WTC11 (cell line): ENCODE results near the gene HCAR2. TPM values are rescaled to one million over a fixed set of nuclear protein-coding genes. Genes with fewer than 3 reads are reported as not detected.

ENCODE experiments used
- ATAC-seq: fragments of 200-7000 bp; cut with Tn5 transposase; 2 replicates; pipeline ENCODE4 v1.10.0; 2021; ENCODE audit warnings: mild to moderate bottlenecking, moderate library complexity
- CTCF ChIA-PET: fragments of 300-600 bp; sonication (Branson Sonifier 250); formaldehyde crosslinking; loops from one replicate; lab custom pipeline; 2021; ENCODE audit warnings: antibody characterized with exemption; lab: Charles Lee
- POLR2A ChIA-PET: fragments of 350-600 bp; sonication (Branson Sonifier 250); formaldehyde crosslinking; loops from one replicate; lab custom pipeline; 2021; ENCODE audit warnings: antibody characterized with exemption; lab: Charles Lee
- DNase-seq: peaks from one replicate; pipeline ENCODE4 v3.0.0; 2021; ENCODE audit warnings: low spot score
- H3K27ac Mint-ChIP-seq: 2 replicates; pipeline ENCODE4 v1.8.0; 2021; ENCODE audit warnings: mixed read lengths
- H3K27me3 Mint-ChIP-seq: 2 replicates; pipeline ENCODE4 v1.8.0; 2021; ENCODE audit warnings: low read depth, mild to moderate bottlenecking, moderate library complexity, mixed read lengths
- H3K36me3 Mint-ChIP-seq: 2 replicates; pipeline ENCODE4 v1.8.0; 2021; ENCODE audit warnings: mixed read lengths
- H3K4me1 Mint-ChIP-seq: 2 replicates; pipeline ENCODE4 v1.8.0; 2022; ENCODE audit warnings: mixed read lengths
- H3K4me3 Mint-ChIP-seq: 2 replicates; pipeline ENCODE4 v1.8.0; 2021; ENCODE audit warnings: mild to moderate bottlenecking, moderate library complexity, mixed read lengths
- H3K9me3 Mint-ChIP-seq: 2 replicates; pipeline ENCODE4 v1.8.0; 2021; ENCODE audit warnings: mixed read lengths
- AFF4 ChIP-seq: sonication (generic); formaldehyde crosslinking; IDR thresholded peaks from 2 replicates; pipeline ENCODE4 v1.8.1; 2023; ENCODE audit warnings: mild to moderate bottlenecking, missing genetic modification reagents, borderline replicate concordance
- ATF1 ChIP-seq: sonication (generic); formaldehyde crosslinking; IDR thresholded peaks from 2 replicates; pipeline ENCODE4 v1.8.1; 2023; ENCODE audit warnings: mild to moderate bottlenecking, moderate library complexity, missing genetic modification reagents
- FOXK1 ChIP-seq: sonication (generic); formaldehyde crosslinking; IDR thresholded peaks from 2 replicates; pipeline ENCODE4 v1.8.0; 2022; ENCODE audit warnings: mild to moderate bottlenecking, moderate library complexity, missing genetic modification reagents
- GRHL2 ChIP-seq: fragments of 250-450 bp; sonication (Bioruptor Pico); IDR thresholded peaks from 2 replicates; pipeline ENCODE4 v1.8.0; 2022; ENCODE audit warnings: mild to moderate bottlenecking, moderate library complexity; ENCODE audit not compliant: insufficient replicate concordance, severe bottlenecking
- IRF1 ChIP-seq: sonication (generic); formaldehyde crosslinking; IDR thresholded peaks from 2 replicates; pipeline ENCODE4 v1.8.0; 2023; ENCODE audit warnings: missing genetic modification reagents
- KAT7 ChIP-seq: sonication (generic); formaldehyde crosslinking; IDR thresholded peaks from 2 replicates; pipeline ENCODE4 v1.8.1; 2023; ENCODE audit warnings: missing genetic modification reagents, mild to moderate bottlenecking, borderline replicate concordance
- MYBL2 ChIP-seq: sonication (generic); formaldehyde crosslinking; IDR thresholded peaks from 2 replicates; pipeline ENCODE4 v1.8.1; 2023; ENCODE audit warnings: mild to moderate bottlenecking, moderate library complexity, missing genetic modification reagents
- NR1H2 ChIP-seq: sonication (generic); formaldehyde crosslinking; IDR thresholded peaks from 2 replicates; pipeline ENCODE4 v1.9.0; 2021; ENCODE audit warnings: mild to moderate bottlenecking, moderate library complexity, missing genetic modification reagents
- NR2C2 ChIP-seq: sonication (generic); formaldehyde crosslinking; IDR thresholded peaks from 2 replicates; pipeline ENCODE4 v1.8.0; 2022; ENCODE audit warnings: mild to moderate bottlenecking, missing genetic modification reagents
- PRRX2 ChIP-seq: fragments of 250-450 bp; sonication (Bioruptor Pico); IDR thresholded peaks from 2 replicates; pipeline ENCODE4 v1.8.0; 2021; ENCODE audit warnings: mild to moderate bottlenecking
- RORB ChIP-seq: fragments of 250-450 bp; sonication (Bioruptor Pico); IDR thresholded peaks from 2 replicates; pipeline ENCODE4 v1.9.0; 2021; ENCODE audit warnings: mild to moderate bottlenecking
- ZNF138 ChIP-seq: sonication (generic); formaldehyde crosslinking; conservative IDR thresholded peaks from 2 replicates; pipeline ENCODE4 v1.8.1; 2022; ENCODE audit warnings: mild to moderate bottlenecking, moderate library complexity, missing genetic modification reagents
- ZNF317 ChIP-seq: sonication (generic); formaldehyde crosslinking; IDR thresholded peaks from 2 replicates; pipeline ENCODE4 v1.8.1; 2023; ENCODE audit warnings: low read depth, mild to moderate bottlenecking, moderate library complexity, missing genetic modification reagents, borderline replicate concordance
- total RNA-seq: library from RNA; stranded (reverse); gene quantifications from 3 replicates; pipeline ENCODE4 v1.2.3, GENCODE V29; 2021
- TF ChIP-seq, protein P1 (sequence below): sonication (generic); formaldehyde crosslinking; IDR thresholded peaks from 2 replicates; pipeline ENCODE4 v1.8.0; 2022; ENCODE audit warnings: mild to moderate bottlenecking, missing genetic modification reagents
- TF ChIP-seq, protein P2 (sequence below): fragments of 250-450 bp; sonication (Bioruptor Pico); IDR thresholded peaks from 2 replicates; pipeline ENCODE4 v1.9.0; 2021; ENCODE audit warnings: mild to moderate bottlenecking
- TF ChIP-seq, protein P3 (sequence below): fragments of 250-450 bp; sonication (Bioruptor Pico); IDR thresholded peaks from 2 replicates; pipeline ENCODE4 v1.9.0; 2021; ENCODE audit warnings: mild to moderate bottlenecking, borderline replicate concordance

Gene HCAR2
- total RNA-seq, 1 experiment from 2014 or later: not detected

DNA sequence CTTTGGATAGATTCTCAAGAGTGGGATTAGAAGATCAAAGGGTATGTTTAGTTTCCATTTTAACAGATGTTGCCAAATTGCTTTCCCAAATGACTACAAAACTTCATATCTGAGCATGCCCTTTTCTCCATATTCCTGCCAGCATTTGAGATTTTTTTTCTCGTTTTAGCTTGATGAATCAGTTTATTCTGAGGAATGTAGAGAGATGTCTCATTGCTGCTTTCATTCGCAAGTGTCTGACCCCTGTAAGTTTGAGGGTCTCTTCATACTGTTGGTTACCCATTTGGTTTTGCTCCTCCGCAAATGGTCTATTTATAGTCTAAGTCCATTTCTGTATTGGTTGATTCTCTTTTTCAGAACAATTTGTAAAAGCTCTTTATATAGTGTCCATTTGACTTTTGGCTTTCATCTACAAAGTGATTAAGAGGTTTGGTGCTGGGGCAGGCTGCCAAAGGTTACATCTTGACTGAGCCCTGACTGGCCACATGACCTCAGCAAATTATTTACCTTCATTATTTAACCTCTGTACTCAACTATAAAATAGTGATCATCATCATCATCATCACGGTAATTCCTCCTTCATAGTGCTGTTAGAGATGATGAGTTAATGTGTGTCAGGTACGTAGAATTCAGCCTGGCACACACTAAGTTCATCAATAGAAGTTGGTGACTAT lies 33.6 kb downstream of the HCAR2 start:
- ATAC-seq: no peak
- Mint-ChIP-seq H3K9me3 (no peaks in the 10 kb centered on the region), H3K4me1 (peaks cover 8% of the 10 kb centered on the region), H3K4me3 (no peak overlapping the region), H3K27ac (no peak overlapping the region), H3K36me3 (no peaks in the 10 kb centered on the region), H3K27me3 (no peaks in the 10 kb centered on the region)
- ChIA-PET CTCF (interaction anchor here (2.0 kb wide), 1 partner anchor 10 kb away, joined by 12 read pairs; no protein-coding TSS in a partner anchor), POLR2A (interaction anchor here (0.5 to 0.6 kb wide), 2 partner anchors 53 to 257 kb away, joined by 4 to 11 read pairs; no protein-coding TSS in a partner anchor)
- TF ChIP-seq IRF1 (CRISPR knock-in tag) (no peak), PRRX2 (CRISPR knock-in tag) (no peak), FOXK1 (no peak)
- TF ChIP-seq, protein P1, sequence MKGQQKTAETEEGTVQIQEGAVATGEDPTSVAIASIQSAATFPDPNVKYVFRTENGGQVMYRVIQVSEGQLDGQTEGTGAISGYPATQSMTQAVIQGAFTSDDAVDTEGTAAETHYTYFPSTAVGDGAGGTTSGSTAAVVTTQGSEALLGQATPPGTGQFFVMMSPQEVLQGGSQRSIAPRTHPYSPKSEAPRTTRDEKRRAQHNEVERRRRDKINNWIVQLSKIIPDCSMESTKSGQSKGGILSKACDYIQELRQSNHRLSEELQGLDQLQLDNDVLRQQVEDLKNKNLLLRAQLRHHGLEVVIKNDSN: no peak
- no peak for DNase-seq

GRCh38 chr12:122668268-122668667 lies 34.9 kb downstream of the HCAR2 start:
- ChIA-PET POLR2A (interaction anchor here (0.6 kb wide), 1 partner anchor 11 kb away, joined by 3 read pairs; no protein-coding TSS in a partner anchor), CTCF (interaction anchor here (0.7 to 2.0 kb wide), 4 partner anchors 8 to 62 kb away, joined by 3 to 12 read pairs (median 4); partner anchors contain the start of gene HCAR1)
- Mint-ChIP-seq H3K36me3 (no peaks in the 10 kb centered on the region), H3K27ac (peak overlapping the region; percentile 18; the same call in 1 of the 2 replicates), H3K9me3 (no peaks in the 10 kb centered on the region), H3K27me3 (no peaks in the 10 kb centered on the region), H3K4me3 (no peak overlapping the region), H3K4me1 (peaks cover 8% of the 10 kb centered on the region)
- TF ChIP-seq ZNF317: no peak
- TF ChIP-seq GRHL2 (CRISPR knock-in tag): no peak
- no peak for TF ChIP-seq ATF1 (CRISPR knock-in tag)
- no peak for TF ChIP-seq KAT7 (CRISPR knock-in tag)
- TF ChIP-seq, protein P1: no peak
- no peak for TF ChIP-seq AFF4 (CRISPR knock-in tag)
- no peak for TF ChIP-seq FOXK1
- TF ChIP-seq, protein P2, sequence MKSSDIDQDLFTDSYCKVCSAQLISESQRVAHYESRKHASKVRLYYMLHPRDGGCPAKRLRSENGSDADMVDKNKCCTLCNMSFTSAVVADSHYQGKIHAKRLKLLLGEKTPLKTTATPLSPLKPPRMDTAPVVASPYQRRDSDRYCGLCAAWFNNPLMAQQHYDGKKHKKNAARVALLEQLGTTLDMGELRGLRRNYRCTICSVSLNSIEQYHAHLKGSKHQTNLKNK (CRISPR knock-in tag): no peak
- no peak for TF ChIP-seq MYBL2
- TF ChIP-seq NR2C2 (CRISPR knock-in tag): no peak
- TF ChIP-seq, protein P3, sequence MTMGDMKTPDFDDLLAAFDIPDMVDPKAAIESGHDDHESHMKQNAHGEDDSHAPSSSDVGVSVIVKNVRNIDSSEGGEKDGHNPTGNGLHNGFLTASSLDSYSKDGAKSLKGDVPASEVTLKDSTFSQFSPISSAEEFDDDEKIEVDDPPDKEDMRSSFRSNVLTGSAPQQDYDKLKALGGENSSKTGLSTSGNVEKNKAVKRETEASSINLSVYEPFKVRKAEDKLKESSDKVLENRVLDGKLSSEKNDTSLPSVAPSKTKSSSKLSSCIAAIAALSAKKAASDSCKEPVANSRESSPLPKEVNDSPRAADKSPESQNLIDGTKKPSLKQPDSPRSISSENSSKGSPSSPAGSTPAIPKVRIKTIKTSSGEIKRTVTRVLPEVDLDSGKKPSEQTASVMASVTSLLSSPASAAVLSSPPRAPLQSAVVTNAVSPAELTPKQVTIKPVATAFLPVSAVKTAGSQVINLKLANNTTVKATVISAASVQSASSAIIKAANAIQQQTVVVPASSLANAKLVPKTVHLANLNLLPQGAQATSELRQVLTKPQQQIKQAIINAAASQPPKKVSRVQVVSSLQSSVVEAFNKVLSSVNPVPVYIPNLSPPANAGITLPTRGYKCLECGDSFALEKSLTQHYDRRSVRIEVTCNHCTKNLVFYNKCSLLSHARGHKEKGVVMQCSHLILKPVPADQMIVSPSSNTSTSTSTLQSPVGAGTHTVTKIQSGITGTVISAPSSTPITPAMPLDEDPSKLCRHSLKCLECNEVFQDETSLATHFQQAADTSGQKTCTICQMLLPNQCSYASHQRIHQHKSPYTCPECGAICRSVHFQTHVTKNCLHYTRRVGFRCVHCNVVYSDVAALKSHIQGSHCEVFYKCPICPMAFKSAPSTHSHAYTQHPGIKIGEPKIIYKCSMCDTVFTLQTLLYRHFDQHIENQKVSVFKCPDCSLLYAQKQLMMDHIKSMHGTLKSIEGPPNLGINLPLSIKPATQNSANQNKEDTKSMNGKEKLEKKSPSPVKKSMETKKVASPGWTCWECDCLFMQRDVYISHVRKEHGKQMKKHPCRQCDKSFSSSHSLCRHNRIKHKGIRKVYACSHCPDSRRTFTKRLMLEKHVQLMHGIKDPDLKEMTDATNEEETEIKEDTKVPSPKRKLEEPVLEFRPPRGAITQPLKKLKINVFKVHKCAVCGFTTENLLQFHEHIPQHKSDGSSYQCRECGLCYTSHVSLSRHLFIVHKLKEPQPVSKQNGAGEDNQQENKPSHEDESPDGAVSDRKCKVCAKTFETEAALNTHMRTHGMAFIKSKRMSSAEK: no peak
- no peak for TF ChIP-seq ZNF138 (CRISPR knock-in tag)
- TF ChIP-seq IRF1 (CRISPR knock-in tag): no peak
- no peak for TF ChIP-seq RORB (CRISPR knock-in tag)
- TF ChIP-seq NR1H2 (CRISPR knock-in tag): no peak
- ATAC-seq (peak; percentile 65), DNase-seq (no peak)
